ENCODE data around the gene OSBPL1A. TPM values are rescaled to one million over a fixed set of nuclear protein-coding genes. Genes with fewer than 3 reads are reported as not detected.

The OSBPL1A gene
- total RNA-seq, 1 donor from 2014 or later, result 16.4 TPM

DNA sequence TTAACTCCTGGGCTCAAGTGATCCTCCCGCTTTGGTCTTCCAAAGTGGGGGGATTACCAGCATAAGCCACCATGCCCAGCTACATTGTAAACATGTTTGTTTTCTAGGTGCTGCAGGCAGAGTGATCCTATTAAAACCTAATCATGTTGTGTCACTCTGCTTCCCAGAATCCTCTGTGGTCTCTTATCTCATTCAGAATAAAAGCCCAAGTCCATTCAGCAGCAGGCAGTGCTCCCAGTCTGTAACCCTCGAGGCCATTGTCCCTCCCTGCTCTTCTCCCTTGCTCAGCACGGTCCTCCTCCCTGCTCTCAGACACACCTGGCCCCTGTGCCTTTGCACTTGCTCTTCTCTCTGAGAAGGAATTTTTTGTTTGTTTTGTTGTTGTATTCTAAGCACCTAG lies 269.9 kb downstream of the OSBPL1A start:
- no peak for DNase-seq (ENCODE audit: low spot score)
- Mint-ChIP-seq H3K27ac (ENCODE audit: unreplicated experiment) (no peak overlapping the region), H3K9me3 (ENCODE audit: unreplicated experiment) (no peaks in the 10 kb centered on the region), H3K27me3 (ENCODE audit: unreplicated experiment) (peaks cover 2% of the 10 kb centered on the region), H3K36me3 (ENCODE audit: low read depth, unreplicated experiment) (peaks cover 8% of the 10 kb centered on the region), H3K4me1 (ENCODE audit: unreplicated experiment) (no peaks in the 10 kb centered on the region), H3K4me3 (ENCODE audit: unreplicated experiment) (no peak overlapping the region)
- TF ChIP-seq, protein P1, sequence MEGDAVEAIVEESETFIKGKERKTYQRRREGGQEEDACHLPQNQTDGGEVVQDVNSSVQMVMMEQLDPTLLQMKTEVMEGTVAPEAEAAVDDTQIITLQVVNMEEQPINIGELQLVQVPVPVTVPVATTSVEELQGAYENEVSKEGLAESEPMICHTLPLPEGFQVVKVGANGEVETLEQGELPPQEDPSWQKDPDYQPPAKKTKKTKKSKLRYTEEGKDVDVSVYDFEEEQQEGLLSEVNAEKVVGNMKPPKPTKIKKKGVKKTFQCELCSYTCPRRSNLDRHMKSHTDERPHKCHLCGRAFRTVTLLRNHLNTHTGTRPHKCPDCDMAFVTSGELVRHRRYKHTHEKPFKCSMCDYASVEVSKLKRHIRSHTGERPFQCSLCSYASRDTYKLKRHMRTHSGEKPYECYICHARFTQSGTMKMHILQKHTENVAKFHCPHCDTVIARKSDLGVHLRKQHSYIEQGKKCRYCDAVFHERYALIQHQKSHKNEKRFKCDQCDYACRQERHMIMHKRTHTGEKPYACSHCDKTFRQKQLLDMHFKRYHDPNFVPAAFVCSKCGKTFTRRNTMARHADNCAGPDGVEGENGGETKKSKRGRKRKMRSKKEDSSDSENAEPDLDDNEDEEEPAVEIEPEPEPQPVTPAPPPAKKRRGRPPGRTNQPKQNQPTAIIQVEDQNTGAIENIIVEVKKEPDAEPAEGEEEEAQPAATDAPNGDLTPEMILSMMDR (IDR thresholded peaks at IDR 0.05; ENCODE audit: unreplicated experiment), result no peak

DNA sequence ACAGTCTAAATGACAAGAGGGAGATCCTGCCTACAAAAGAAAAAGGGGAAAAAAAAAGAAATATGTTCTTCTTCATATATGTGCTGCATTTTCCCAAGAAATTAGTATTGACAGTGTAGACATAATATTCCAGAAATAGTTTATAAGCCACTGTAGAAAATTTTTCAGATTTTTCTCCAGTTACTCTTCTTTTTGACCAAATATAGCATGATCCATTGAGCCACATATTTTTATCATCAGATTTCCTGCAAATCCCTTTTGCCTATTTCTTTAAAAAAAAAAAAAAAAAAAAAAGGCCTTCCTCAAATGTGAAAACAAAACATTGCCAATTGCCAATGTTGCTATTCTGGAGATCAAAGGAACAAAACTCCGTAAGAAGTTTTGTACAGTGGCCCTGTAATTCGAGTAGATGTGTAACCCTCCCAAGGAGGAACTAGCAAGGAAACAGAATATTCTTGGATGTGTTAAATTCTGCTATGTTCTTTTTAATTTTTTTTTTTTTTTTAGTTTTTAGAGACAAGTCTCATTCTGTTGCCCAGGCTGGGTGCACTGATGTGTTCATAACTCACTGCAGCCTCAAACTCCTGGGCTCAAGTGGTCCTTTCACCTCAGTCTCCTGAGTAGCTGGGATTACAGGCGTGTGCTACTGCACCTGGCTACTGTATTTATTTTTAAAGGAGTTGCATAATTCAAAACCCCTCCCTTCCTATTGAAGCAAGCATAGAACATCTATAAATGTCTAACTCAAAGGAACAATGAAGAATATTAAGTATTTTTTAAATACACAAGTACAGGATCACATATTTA lies 271.3 kb downstream of the OSBPL1A start:
- H3K4me3 Mint-ChIP-seq (ENCODE audit: unreplicated experiment), result no peak overlapping the region
- no peak overlapping the region for H3K27ac Mint-ChIP-seq (ENCODE audit: unreplicated experiment)

DNA sequence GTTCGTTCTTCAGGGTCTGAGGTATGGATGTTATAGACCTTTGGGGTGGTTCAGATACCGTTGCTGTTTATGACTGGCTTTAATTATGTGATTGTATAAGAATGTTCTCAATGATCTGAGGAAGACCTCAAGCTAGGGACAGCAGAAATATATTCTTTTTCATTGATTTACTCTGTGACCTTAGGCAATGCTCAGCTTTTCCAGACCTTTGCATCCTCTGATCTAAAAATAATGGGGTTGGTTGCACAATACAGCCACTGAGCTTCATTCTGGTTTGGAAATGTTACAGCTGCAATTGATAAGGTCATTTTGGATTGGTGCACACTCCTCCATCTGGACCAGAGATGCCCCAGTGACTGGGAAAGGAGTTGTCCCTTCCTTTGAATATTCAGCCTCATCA lies 276.0 kb downstream of the OSBPL1A start:
- peaks cover 2% of the 10 kb centered on the region for H3K27me3 Mint-ChIP-seq (ENCODE audit: unreplicated experiment)

More for the DNA sequence above, 271.3 kb downstream of the OSBPL1A start:
- Mint-ChIP-seq H3K27me3 (ENCODE audit: unreplicated experiment) (peaks cover 2% of the 10 kb centered on the region), H3K36me3 (ENCODE audit: low read depth, unreplicated experiment) (peaks cover 8% of the 10 kb centered on the region), H3K9me3 (ENCODE audit: unreplicated experiment) (no peaks in the 10 kb centered on the region), H3K4me1 (ENCODE audit: unreplicated experiment) (no peaks in the 10 kb centered on the region)
- TF ChIP-seq, protein P1 (IDR thresholded peaks at IDR 0.05; ENCODE audit: unreplicated experiment), result no peak
- DNase-seq (ENCODE audit: low spot score), result no peak

DNA sequence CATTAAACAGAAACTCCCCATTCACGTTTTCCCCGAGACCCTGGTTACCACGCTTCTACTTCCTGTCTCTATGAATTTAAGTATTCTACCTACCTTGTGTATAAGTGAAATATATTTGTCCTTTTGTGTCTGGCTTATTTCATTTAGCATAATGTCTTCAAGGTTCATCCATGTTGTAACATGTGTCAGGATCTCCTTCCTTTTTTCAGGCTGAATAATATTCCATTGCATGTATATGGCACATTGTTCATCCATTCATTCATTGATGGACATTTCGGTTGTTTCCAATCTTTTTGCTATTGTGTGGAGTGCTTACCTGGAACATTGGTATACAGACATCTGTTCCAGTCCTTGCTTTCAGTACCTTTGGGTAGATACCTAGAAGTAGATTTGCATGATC lies 276.9 kb downstream of the OSBPL1A start:
- TF ChIP-seq, protein P1 (IDR thresholded peaks at IDR 0.05; ENCODE audit: unreplicated experiment), result no peak
- Mint-ChIP-seq H3K27me3 (ENCODE audit: unreplicated experiment) (peaks cover 2% of the 10 kb centered on the region), H3K4me3 (ENCODE audit: unreplicated experiment) (no peak overlapping the region), H3K4me1 (ENCODE audit: unreplicated experiment) (no peaks in the 10 kb centered on the region), H3K36me3 (ENCODE audit: low read depth, unreplicated experiment) (no peaks in the 10 kb centered on the region), H3K27ac (ENCODE audit: unreplicated experiment) (no peak overlapping the region), H3K9me3 (ENCODE audit: unreplicated experiment) (no peaks in the 10 kb centered on the region)
- no peak for DNase-seq (ENCODE audit: low spot score)

More for the DNA sequence above, 276.0 kb downstream of the OSBPL1A start:
- TF ChIP-seq, protein P1 (IDR thresholded peaks at IDR 0.05; ENCODE audit: unreplicated experiment), result no peak
- Mint-ChIP-seq H3K36me3 (ENCODE audit: low read depth, unreplicated experiment) (no peaks in the 10 kb centered on the region), H3K4me1 (ENCODE audit: unreplicated experiment) (no peaks in the 10 kb centered on the region), H3K27ac (ENCODE audit: unreplicated experiment) (no peak overlapping the region), H3K4me3 (ENCODE audit: unreplicated experiment) (no peak overlapping the region), H3K9me3 (ENCODE audit: unreplicated experiment) (no peaks in the 10 kb centered on the region)
- DNase-seq (ENCODE audit: low spot score), result no peak

All from endothelial cell (in vitro differentiated cells).